Lower lobe of right lung (tissue), 2 donors: ENCODE measurements around the gene SP3. TPM values are rescaled to one million over a fixed set of nuclear protein-coding genes. Genes with fewer than 3 reads are reported as not detected.

Experiments used
- ATAC-seq, 2 donors: fragments of 200-7000 bp; cut with Tn5 transposase; one replicate each; pipeline ENCODE4 v1.9.1; 2020 to 2022; ENCODE audit warnings: mild to moderate bottlenecking in 2 of 2, moderate library complexity in 2 of 2
- DNase-seq: peaks from one replicate; pipeline ENCODE4 v3.0.0-alpha.2; 2020
- H3K27ac ChIP-seq: fragments of 200-600 bp; one replicate; pipeline ENCODE4 v1.8.0; 2022
- H3K27me3 ChIP-seq: fragments of 200-600 bp; one replicate; pipeline ENCODE4 v1.8.0; 2022; ENCODE audit warnings: low read depth
- H3K36me3 ChIP-seq: fragments of 200-600 bp; one replicate; pipeline ENCODE4 v1.8.0; 2022; ENCODE audit warnings: mild to moderate bottlenecking
- H3K4me1 ChIP-seq: fragments of 200-600 bp; one replicate; pipeline ENCODE4 v1.8.0; 2022
- H3K4me3 ChIP-seq: fragments of 200-600 bp; one replicate; pipeline ENCODE4 v1.8.0; 2022; ENCODE audit warnings: mild to moderate bottlenecking
- H3K9me3 ChIP-seq: fragments of 200-600 bp; one replicate; pipeline ENCODE4 v1.8.0; 2022
- intact Hi-C: fragments of 100-400 bp; cut with DNase I; formaldehyde crosslinking; loops from one replicate; pipeline ENCODE4 v1.11.0; 2022
- total RNA-seq: library from RNA; stranded (reverse); fragmentation: NEBNext Ultra II Directional; extraction: Animal tissue kit (Norgen Biotek cat#: 25700); gene quantifications from one replicate; pipeline ENCODE4 v1.2.1, GENCODE V29; 2021
- TF ChIP-seq, protein P1 (sequence below): fragments of 200-600 bp; IDR thresholded peaks from one replicate; pipeline ENCODE4 v1.8.0; 2022; ENCODE audit warnings: antibody characterized with exemption, mild to moderate bottlenecking
- donor health status: DM: no; HTN: yes; CAD: no; lungs with severe emphysema.

Gene SP3
- total RNA-seq, 1 donor from 2014 or later: 77.0 TPM

DNA sequence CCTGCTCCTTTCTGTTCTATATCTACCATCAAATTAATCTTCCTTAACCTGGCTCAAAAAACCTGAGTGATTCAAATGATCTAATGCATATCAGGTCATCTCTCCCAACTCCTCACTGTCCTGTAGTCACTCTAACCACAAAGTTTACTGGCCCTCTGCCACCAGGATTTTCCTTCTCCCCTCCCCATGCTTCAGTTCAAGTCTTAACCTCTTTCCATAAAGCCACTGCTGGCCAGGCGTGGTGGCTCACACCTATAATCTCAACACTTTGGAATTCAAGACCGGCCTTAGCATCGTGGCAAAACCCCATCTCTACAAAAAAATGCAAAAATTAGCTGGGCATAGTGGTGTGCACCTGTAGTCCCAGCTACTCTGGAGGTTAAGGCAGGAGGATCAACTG lies 7.5 kb upstream of the SP3 start:
- TF ChIP-seq, protein P1, sequence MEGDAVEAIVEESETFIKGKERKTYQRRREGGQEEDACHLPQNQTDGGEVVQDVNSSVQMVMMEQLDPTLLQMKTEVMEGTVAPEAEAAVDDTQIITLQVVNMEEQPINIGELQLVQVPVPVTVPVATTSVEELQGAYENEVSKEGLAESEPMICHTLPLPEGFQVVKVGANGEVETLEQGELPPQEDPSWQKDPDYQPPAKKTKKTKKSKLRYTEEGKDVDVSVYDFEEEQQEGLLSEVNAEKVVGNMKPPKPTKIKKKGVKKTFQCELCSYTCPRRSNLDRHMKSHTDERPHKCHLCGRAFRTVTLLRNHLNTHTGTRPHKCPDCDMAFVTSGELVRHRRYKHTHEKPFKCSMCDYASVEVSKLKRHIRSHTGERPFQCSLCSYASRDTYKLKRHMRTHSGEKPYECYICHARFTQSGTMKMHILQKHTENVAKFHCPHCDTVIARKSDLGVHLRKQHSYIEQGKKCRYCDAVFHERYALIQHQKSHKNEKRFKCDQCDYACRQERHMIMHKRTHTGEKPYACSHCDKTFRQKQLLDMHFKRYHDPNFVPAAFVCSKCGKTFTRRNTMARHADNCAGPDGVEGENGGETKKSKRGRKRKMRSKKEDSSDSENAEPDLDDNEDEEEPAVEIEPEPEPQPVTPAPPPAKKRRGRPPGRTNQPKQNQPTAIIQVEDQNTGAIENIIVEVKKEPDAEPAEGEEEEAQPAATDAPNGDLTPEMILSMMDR: no peak
- Histone ChIP-seq H3K36me3 (no peaks in the 10 kb centered on the region), H3K4me3 (no peak overlapping the region), H3K27me3 (no peaks in the 10 kb centered on the region), H3K4me1 (no peaks in the 10 kb centered on the region), H3K9me3 (no peaks in the 10 kb centered on the region), H3K27ac (no peak overlapping the region)
- no peak for DNase-seq
- ATAC-seq: no peak
- intact Hi-C loops: no loop called here

DNA sequence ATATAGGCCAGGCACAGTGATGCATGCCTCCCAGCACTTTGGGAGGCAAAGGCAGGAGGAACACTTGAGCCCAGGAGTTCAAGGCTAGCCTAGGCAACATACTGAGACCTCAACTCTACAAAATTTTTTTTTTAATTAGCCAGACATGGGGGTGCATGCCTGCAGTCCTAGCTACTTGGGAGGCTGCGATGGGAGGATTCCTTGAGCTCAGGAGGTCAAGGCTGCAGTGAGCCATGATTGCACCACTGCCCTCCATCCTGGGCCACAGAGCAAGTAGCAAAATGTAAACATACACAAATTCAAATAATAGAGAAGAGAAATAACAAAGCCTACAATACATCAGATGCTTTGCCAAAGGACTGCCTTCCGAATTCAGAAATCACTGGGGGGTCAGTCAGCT lies 7.0 kb upstream of the SP3 start:
- H3K36me3 ChIP-seq: no peaks in the 10 kb centered on the region
- H3K27ac ChIP-seq: no peak overlapping the region
- H3K27me3 ChIP-seq: no peaks in the 10 kb centered on the region
- TF ChIP-seq, protein P1: no peak
- no peak overlapping the region for H3K4me3 ChIP-seq
- H3K9me3 ChIP-seq: no peaks in the 10 kb centered on the region
- DNase-seq (no peak), ATAC-seq (no peak)
- intact Hi-C loops: no loop called here
- no peaks in the 10 kb centered on the region for H3K4me1 ChIP-seq

DNA sequence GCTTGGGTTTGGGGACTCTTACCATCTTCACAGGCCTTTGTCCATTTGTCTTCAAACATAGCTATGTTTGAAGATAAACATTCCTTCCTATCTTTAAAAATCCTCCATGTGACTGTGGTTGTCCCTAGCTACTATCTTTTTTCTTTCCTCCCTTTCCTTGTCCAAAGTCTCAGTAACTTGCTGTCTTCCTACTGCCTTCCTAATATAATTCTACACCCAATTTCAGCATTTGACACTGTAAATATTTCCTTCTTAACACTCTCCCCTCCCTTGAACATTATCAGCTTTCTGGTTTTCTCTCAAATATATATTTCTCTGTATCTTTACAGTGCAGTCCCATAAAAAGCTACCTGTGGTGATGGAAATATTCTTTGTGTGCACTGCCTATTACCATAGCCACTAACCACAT lies 5.3 kb upstream of the SP3 start:
- Histone ChIP-seq H3K4me1 (peaks cover 9% of the 10 kb centered on the region), H3K27ac (no peak overlapping the region), H3K9me3 (no peaks in the 10 kb centered on the region), H3K27me3 (no peaks in the 10 kb centered on the region), H3K36me3 (no peaks in the 10 kb centered on the region), H3K4me3 (no peak overlapping the region)
- DNase-seq (no peak), ATAC-seq (no peak)
- TF ChIP-seq, protein P1: no peak
- intact Hi-C loops: no loop called here

DNA sequence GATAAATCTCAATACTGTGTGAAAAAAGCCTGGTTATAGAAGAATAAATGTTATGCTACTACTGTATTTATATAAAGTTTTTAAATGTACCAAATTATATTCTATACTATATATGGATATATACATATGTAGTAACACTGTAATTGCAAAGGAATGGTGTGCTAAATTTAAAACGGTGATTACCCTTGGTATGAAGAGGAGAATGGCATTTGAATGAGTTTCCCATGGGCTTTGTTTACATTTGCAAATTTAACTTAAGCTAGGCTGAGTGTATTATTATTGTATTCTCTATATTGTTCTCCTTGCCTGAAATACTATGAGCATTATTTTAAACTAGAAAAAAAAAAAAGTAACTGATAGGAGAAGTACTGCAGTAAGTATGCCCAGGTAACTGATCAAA lies 4.7 kb upstream of the SP3 start:
- no peaks in the 10 kb centered on the region for H3K9me3 ChIP-seq
- H3K27ac ChIP-seq: no peak overlapping the region
- no peaks in the 10 kb centered on the region for H3K36me3 ChIP-seq
- H3K4me1 ChIP-seq: peaks cover 9% of the 10 kb centered on the region
- ATAC-seq (no peak), DNase-seq (no peak)
- TF ChIP-seq, protein P1: no peak
- H3K4me3 ChIP-seq: no peak overlapping the region
- intact Hi-C loops: no loop called here
- H3K27me3 ChIP-seq: no peaks in the 10 kb centered on the region

DNA sequence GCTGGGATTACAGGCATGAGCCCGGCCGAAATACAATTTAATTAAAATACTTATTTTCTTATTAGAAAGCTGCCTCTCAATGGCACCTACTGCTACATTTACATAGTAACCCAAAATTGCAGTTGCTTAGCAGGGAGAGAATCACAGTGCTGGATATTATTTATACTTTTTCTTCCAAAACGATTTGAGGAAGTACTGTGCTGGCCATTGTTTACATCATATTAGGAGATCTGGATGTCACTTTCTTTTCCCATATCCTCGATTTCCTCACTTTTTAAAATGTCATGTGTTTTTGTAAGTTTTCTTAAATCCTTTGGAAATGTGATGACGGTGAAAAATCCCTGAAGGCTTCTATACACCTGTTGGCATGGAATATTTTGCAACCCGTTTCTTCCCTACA lies 3.4 kb upstream of the SP3 start:
- DNase-seq: no peak
- H3K27ac ChIP-seq: no peak overlapping the region
- no peak overlapping the region for H3K4me3 ChIP-seq
- peaks cover 9% of the 10 kb centered on the region for H3K4me1 ChIP-seq
- no peaks in the 10 kb centered on the region for H3K27me3 ChIP-seq
- no peak for ATAC-seq
- TF ChIP-seq, protein P1: no peak
- intact Hi-C loops: no loop called here
- H3K36me3 ChIP-seq: no peaks in the 10 kb centered on the region
- H3K9me3 ChIP-seq: no peaks in the 10 kb centered on the region
